ENCODE results near the gene PMEL. TPM values are rescaled to one million over a fixed set of nuclear protein-coding genes. Genes with fewer than 3 reads are reported as not detected.
A peak's percentile ranks its signal among the peaks of the same experiment; 100 is the strongest.

PMEL gene
- 10 to 100 TPM; 17.2 to 20.8 TPM for total RNA-seq
- polyA plus RNA-seq (2013, experiment 1 of 2) = 116 TPM
- 78.8 TPM for polyA plus RNA-seq (2013, experiment 2 of 2)
- long read RNA-seq, experiment 1, partial matches to known transcripts = 3 of 11 reads
- long read RNA-seq, experiment 1, other reads (novel, unspliced or antisense) = 5 of 11 reads
- long read RNA-seq, experiment 2, transcript PMEL-206 (11 exons, 2,757 nt) = major isoform, 21 of 31 reads
- long read RNA-seq, experiment 2, partial matches to known transcripts = 3 of 31 reads
- long read RNA-seq, experiment 2, other reads (novel, unspliced or antisense) = 5 of 31 reads
- long read RNA-seq, experiment 3, transcript PMEL-206 (11 exons, 2,757 nt) = major isoform, 79 of 112 reads
- long read RNA-seq, experiment 3, partial matches to known transcripts = 1 of 112 reads
- long read RNA-seq, experiment 3, other reads (novel, unspliced or antisense) = 26 of 112 reads
- long read RNA-seq, experiment 4, transcript PMEL-206 (11 exons, 2,757 nt) = major isoform, 16 of 22 reads
- long read RNA-seq, experiment 4, partial matches to known transcripts = 0 of 22 reads
- long read RNA-seq, experiment 4, other reads (novel, unspliced or antisense) = 4 of 22 reads

- peaks cover 10% of the 10 kb centered on the region for H3K4me1 ChIP-seq (ENCODE audit: control insufficient read depth, insufficient read depth, low read length)
- peak within 1 kb of the TSS; percentile 98 for H3K4me3 Mint-ChIP-seq
- no peaks in the 10 kb centered on the region for H3K9me3 ChIP-seq (ENCODE audit: control insufficient read depth, low read length)
- peaks cover 29% of the 10 kb centered on the region for H3K4me1 Mint-ChIP-seq
- H3K27ac ChIP-seq (ENCODE audit: low read depth, low read length) = peak within 1 kb of the TSS; percentile 79
- no peaks in the 10 kb centered on the region for H3K9me3 Mint-ChIP-seq
- peaks cover 24% of the 10 kb centered on the region for H3K36me3 ChIP-seq (ENCODE audit: control insufficient read depth, insufficient read depth, low read length)
- DNase-seq = peak; percentile 79
- H3K27me3 ChIP-seq (ENCODE audit: control insufficient read depth, insufficient read depth, low read length, poor library complexity, severe bottlenecking) = no peaks in the 10 kb centered on the region
- 31 to 40% methylated on average over 3 of the region's 4 CpGs for WGBS, 2 experiments (ENCODE audit: insufficient coverage in 1 of 2, insufficient read length in 1 of 2)
- H3K36me3 Mint-ChIP-seq (ENCODE audit: low read depth) = peaks cover 13% of the 10 kb centered on the region
- peak within 1 kb of the TSS; percentile 95 for H3K27ac Mint-ChIP-seq
- peak within 1 kb of the TSS; percentile 81 for H3K9ac ChIP-seq (ENCODE audit: extremely low read depth, low read length, poor library complexity, severe bottlenecking)
- peak within 1 kb of the TSS; percentile 93 for H3K4me3 ChIP-seq (ENCODE audit: low read length)
- no peak for TF ChIP-seq CTCF (conservative IDR thresholded peaks at IDR 0.05)
- no peaks in the 10 kb centered on the region for H3K27me3 Mint-ChIP-seq (ENCODE audit: insufficient read depth)
Observed at GRCh38 chr12:55965941-55966407, at the start of gene PMEL. Gene PMEL, minus strand, starts transcription at chr12:55966042. Its CDS starts 31 bp downstream, at chr12:55966011.

- Mint-ChIP-seq H3K36me3 (ENCODE audit: low read depth) (peaks cover 25% of the 10 kb centered on the region), H3K4me3 (no peak overlapping the region), H3K4me1 (peaks cover 6% of the 10 kb centered on the region), H3K27ac (no peak overlapping the region), H3K9me3 (no peaks in the 10 kb centered on the region), H3K27me3 (ENCODE audit: insufficient read depth) (no peaks in the 10 kb centered on the region)
- WGBS, 2 experiments (ENCODE audit: insufficient coverage in 1 of 2, insufficient read length in 1 of 2) = 75 to 88% methylated on average over 2 of the region's 2 CpGs
- Histone ChIP-seq H3K4me1 (ENCODE audit: control insufficient read depth, insufficient read depth, low read length) (no peaks in the 10 kb centered on the region), H3K4me3 (ENCODE audit: low read length) (no peak overlapping the region), H3K9me3 (ENCODE audit: control insufficient read depth, low read length) (no peaks in the 10 kb centered on the region), H3K36me3 (ENCODE audit: control insufficient read depth, insufficient read depth, low read length) (peaks cover 4% of the 10 kb centered on the region), H3K9ac (ENCODE audit: extremely low read depth, low read length, poor library complexity, severe bottlenecking) (no peak overlapping the region), H3K27me3 (ENCODE audit: control insufficient read depth, insufficient read depth, low read length, poor library complexity, severe bottlenecking) (no peaks in the 10 kb centered on the region), H3K27ac (ENCODE audit: low read depth, low read length) (no peak overlapping the region)
- DNase-seq = no peak
- no peak for TF ChIP-seq CTCF (conservative IDR thresholded peaks at IDR 0.05)
Observed at GRCh38 chr12:56014205-56014604, 48.4 kb upstream of the PMEL start.

- Histone ChIP-seq H3K4me1 (ENCODE audit: control insufficient read depth, insufficient read depth, low read length) (no peaks in the 10 kb centered on the region), H3K36me3 (ENCODE audit: control insufficient read depth, insufficient read depth, low read length) (peaks cover 4% of the 10 kb centered on the region), H3K4me3 (ENCODE audit: low read length) (no peak overlapping the region), H3K9me3 (ENCODE audit: control insufficient read depth, low read length) (no peaks in the 10 kb centered on the region), H3K9ac (ENCODE audit: extremely low read depth, low read length, poor library complexity, severe bottlenecking) (no peak overlapping the region), H3K27me3 (ENCODE audit: control insufficient read depth, insufficient read depth, low read length, poor library complexity, severe bottlenecking) (no peaks in the 10 kb centered on the region), H3K27ac (ENCODE audit: low read depth, low read length) (no peak overlapping the region)
- Mint-ChIP-seq H3K4me1 (peaks cover 6% of the 10 kb centered on the region), H3K27ac (no peak overlapping the region), H3K27me3 (ENCODE audit: insufficient read depth) (no peaks in the 10 kb centered on the region), H3K36me3 (ENCODE audit: low read depth) (peaks cover 25% of the 10 kb centered on the region), H3K9me3 (no peaks in the 10 kb centered on the region), H3K4me3 (no peak overlapping the region)
- DNase-seq = no peak
- 91 to 100% methylated on average over 3 to 5 of the region's 5 CpGs for WGBS, 2 experiments (ENCODE audit: insufficient coverage in 1 of 2, insufficient read length in 1 of 2)
- TF ChIP-seq CTCF (conservative IDR thresholded peaks at IDR 0.05) = no peak
Observed at GRCh38 chr12:56013482-56013881, 47.6 kb upstream of the PMEL start.

All from endodermal cell (in vitro differentiated cells).